Activated naive CD8-positive, alpha-beta T cell treated with anti-CD3 and anti-CD28 coated beads, Interleukin-2, amount 50 U/mL, for 16 hours (primary cell): ENCODE data around the gene INCENP.
"Not testable (repeated sequence)": the region's sequence is repeated elsewhere in the genome, so short reads cannot be mapped to it uniquely, and the experiment has no call there.

ENCODE experiments used
- DNase-seq: peaks from one replicate; pipeline ENCODE4 v3.0.0-alpha.2; 2020; ENCODE audit warnings: low read depth, low spot score

INCENP gene

GRCh38 chr11:62123669-62124185, at the start of gene INCENP:
Gene INCENP (plus strand): TSS chr11:62124011. CDS start chr11:62128162, 4,151 bp downstream.
- peak; percentile 91 for DNase-seq

- DNase-seq: no peak
Measured at GRCh38 chr11:62075438-62075837, 48.4 kb upstream of the INCENP start.

GRCh38 chr11:62077132-62077531, 46.7 kb upstream of the INCENP start:
- DNase-seq: no peak

- DNase-seq: peak; percentile 46
Measured at GRCh38 chr11:62081378-62082291, 42.2 kb upstream of the INCENP start.

GRCh38 chr11:62082292-62082657, 41.5 kb upstream of the INCENP start:
- DNase-seq: no peak

- DNase-seq: not testable (repeated sequence)
Measured at GRCh38 chr11:62084801-62085200, 39.0 kb upstream of the INCENP start.

GRCh38 chr11:62087694-62088093, 36.1 kb upstream of the INCENP start:
- DNase-seq: no peak

GRCh38 chr11:62088331-62088933, 35.4 kb upstream of the INCENP start:
- DNase-seq: no peak

GRCh38 chr11:62103141-62103540, 20.7 kb upstream of the INCENP start:
- DNase-seq: no peak

- DNase-seq: no peak
Measured at GRCh38 chr11:62103986-62104385, 19.8 kb upstream of the INCENP start.

- no peak for DNase-seq
Measured at GRCh38 chr11:62104816-62105653, 18.8 kb upstream of the INCENP start.

GRCh38 chr11:62105667-62106191, 18.1 kb upstream of the INCENP start:
- no peak for DNase-seq

- no peak for DNase-seq
Measured at GRCh38 chr11:62108017-62108750, 15.6 kb upstream of the INCENP start.

GRCh38 chr11:62108971-62109404, 14.8 kb upstream of the INCENP start:
- DNase-seq: no peak

GRCh38 chr11:62115085-62115694, 8.6 kb upstream of the INCENP start:
- no peak for DNase-seq

- DNase-seq: no peak
Measured at GRCh38 chr11:62116451-62116850, 7.4 kb upstream of the INCENP start.

GRCh38 chr11:62119569-62119968, 4.2 kb upstream of the INCENP start:
- DNase-seq: no peak

- no peak for DNase-seq
Measured at GRCh38 chr11:62120001-62120400, 3.8 kb upstream of the INCENP start.

GRCh38 chr11:62120431-62120830, 3.4 kb upstream of the INCENP start:
- no peak for DNase-seq

GRCh38 chr11:62122076-62122475, 1.7 kb upstream of the INCENP start:
- DNase-seq: no peak
